Neural progenitor cell (in vitro differentiated cells): ENCODE data around the gene CACNA1D. TPM values are rescaled to one million over a fixed set of nuclear protein-coding genes. Genes with fewer than 3 reads are reported as not detected.

Experiments
- DNase-seq: peaks from one replicate; pipeline ENCODE4 v3.0.0-alpha.2; 2016; ENCODE audit warnings: low spot score
- H2AFZ ChIP-seq: fragments of 200-600 bp; sonication (generic); replicated peaks from 2 replicates; pipeline ENCODE4 v1.6.1; 2016; ENCODE audit warnings: antibody characterized with exemption
- H3F3A ChIP-seq: fragments of 200-600 bp; sonication (generic); 2 replicates; pipeline ENCODE4 v1.6.1; 2016; ENCODE audit warnings: antibody characterized with exemption, low read depth
- H3K27ac ChIP-seq: fragments of 200-600 bp; sonication (generic); 2 replicates; pipeline ENCODE4 v1.5.1; 2016; ENCODE audit warnings: mild to moderate bottlenecking
- H3K27me3 ChIP-seq: fragments of 200-600 bp; sonication (generic); 2 replicates; pipeline ENCODE4 v1.6.1; 2016; ENCODE audit warnings: mild to moderate bottlenecking, moderate library complexity
- H3K36me3 ChIP-seq: fragments of 200-600 bp; sonication (generic); 2 replicates; pipeline ENCODE4 v1.5.1; 2016
- H3K4me1 ChIP-seq: fragments of 200-600 bp; sonication (generic); 2 replicates; pipeline ENCODE4 v1.6.1; 2016; ENCODE audit warnings: mixed run types
- H3K4me2 ChIP-seq: fragments of 200-600 bp; sonication (generic); 2 replicates; pipeline ENCODE4 v1.6.1; 2016
- H3K4me3 ChIP-seq: fragments of 200-600 bp; sonication (generic); 2 replicates; pipeline ENCODE4 v1.5.1; 2016
- H3K79me2 ChIP-seq: fragments of 200-600 bp; sonication (generic); 2 replicates; pipeline ENCODE4 v1.6.1; 2016; ENCODE audit warnings: low read depth
- H3K9ac ChIP-seq: fragments of 200-600 bp; sonication (generic); 2 replicates; pipeline ENCODE4 v1.6.1; 2016
- H3K9me3 ChIP-seq: fragments of 200-600 bp; sonication (generic); 2 replicates; pipeline ENCODE4 v1.5.1; 2016; ENCODE audit warnings: low read depth
- H4K20me1 ChIP-seq: fragments of 200-600 bp; sonication (generic); 2 replicates; pipeline ENCODE4 v1.6.1; 2016; ENCODE audit warnings: low read depth
- H3K27ac Mint-ChIP-seq: 3 replicates; pipeline ENCODE4 v1.8.0; 2021; ENCODE audit warnings: mixed read lengths
- H3K27me3 Mint-ChIP-seq: 2 replicates; pipeline ENCODE4 v1.8.0; 2022; ENCODE audit warnings: low read depth, mild to moderate bottlenecking, inconsistent platforms, moderate library complexity, mixed read lengths; ENCODE audit not compliant: insufficient read depth
- H3K36me3 Mint-ChIP-seq: 3 replicates; pipeline ENCODE4 v1.8.0; 2021; ENCODE audit warnings: mixed read lengths
- H3K4me1 Mint-ChIP-seq: 3 replicates; pipeline ENCODE4 v1.8.0; 2021; ENCODE audit warnings: mixed read lengths
- H3K4me3 Mint-ChIP-seq: 3 replicates; pipeline ENCODE4 v1.8.0; 2021; ENCODE audit warnings: mild to moderate bottlenecking, moderate library complexity, mixed read lengths
- H3K9me3 Mint-ChIP-seq: 3 replicates; pipeline ENCODE4 v1.8.0; 2020; ENCODE audit warnings: mixed read lengths
- CTCF ChIP-seq: fragments of 200-600 bp; sonication (generic); IDR thresholded peaks from 2 replicates; pipeline ENCODE4 v1.5.1; 2017; ENCODE audit warnings: antibody characterized with exemption, mild to moderate bottlenecking
- EZH2 ChIP-seq: fragments of 200-600 bp; sonication (generic); IDR thresholded peaks from 2 replicates; pipeline ENCODE4 v1.6.1; 2017; ENCODE audit warnings: antibody characterized with exemption, mild to moderate bottlenecking, moderate library complexity
- EZH2phosphoT487 ChIP-seq: fragments of 200-600 bp; sonication (generic); IDR thresholded peaks from 2 replicates; pipeline ENCODE4 v1.6.1; 2017; ENCODE audit warnings: antibody characterized with exemption
- total RNA-seq: library from RNA; depleted of rRNA; stranded (reverse); fragments of >200 nt; gene quantifications from 2 replicates; pipeline ENCODE4 v1.2.3, GENCODE V29; 2015; ENCODE audit warnings: low replicate concordance

The CACNA1D gene
- total RNA-seq, 1 donor from 2014 or later = 4.7 TPM

GRCh38 chr3:53646723-53647122 is 152.3 kb downstream of the CACNA1D start:
- Histone ChIP-seq H3K4me3 (no peak overlapping the region), H2AFZ (no peak overlapping the region), H3K4me1 (no peaks in the 10 kb centered on the region), H3K79me2 (no peaks in the 10 kb centered on the region), H3K9ac (no peak overlapping the region), H3K36me3 (no peaks in the 10 kb centered on the region), H3K27me3 (no peaks in the 10 kb centered on the region), H3K9me3 (no peaks in the 10 kb centered on the region), H4K20me1 (no peaks in the 10 kb centered on the region), H3F3A (no peaks in the 10 kb centered on the region), H3K4me2 (no peak overlapping the region), H3K27ac (no peak overlapping the region)
- H3K27me3 Mint-ChIP-seq = peaks cover 2% of the 10 kb centered on the region
- H3K9me3 Mint-ChIP-seq = no peaks in the 10 kb centered on the region
- no peaks in the 10 kb centered on the region for H3K36me3 Mint-ChIP-seq
- no peaks in the 10 kb centered on the region for H3K4me1 Mint-ChIP-seq
- no peak for TF ChIP-seq CTCF
- TF ChIP-seq EZH2phosphoT487 = no peak
- no peak for TF ChIP-seq EZH2
- no peak for DNase-seq
- H3K4me3 Mint-ChIP-seq = no peak overlapping the region
- H3K27ac Mint-ChIP-seq = no peak overlapping the region

GRCh38 chr3:53649816-53650215 is 155.4 kb downstream of the CACNA1D start:
- Histone ChIP-seq H3K4me3 (no peak overlapping the region), H3F3A (no peaks in the 10 kb centered on the region), H3K9me3 (no peaks in the 10 kb centered on the region), H3K27me3 (no peaks in the 10 kb centered on the region), H2AFZ (no peak overlapping the region), H3K79me2 (no peaks in the 10 kb centered on the region), H3K4me2 (no peak overlapping the region), H3K4me1 (no peaks in the 10 kb centered on the region), H3K27ac (no peak overlapping the region), H4K20me1 (no peaks in the 10 kb centered on the region), H3K9ac (no peak overlapping the region), H3K36me3 (no peaks in the 10 kb centered on the region)
- no peak for TF ChIP-seq EZH2phosphoT487
- no peak for TF ChIP-seq EZH2
- TF ChIP-seq CTCF = no peak
- Mint-ChIP-seq H3K4me3 (no peak overlapping the region), H3K27ac (no peak overlapping the region), H3K9me3 (peaks cover 5% of the 10 kb centered on the region), H3K4me1 (no peaks in the 10 kb centered on the region), H3K36me3 (no peaks in the 10 kb centered on the region), H3K27me3 (peaks cover 2% of the 10 kb centered on the region)
- DNase-seq = no peak

GRCh38 chr3:53650424-53650823 is 156.0 kb downstream of the CACNA1D start:
- Histone ChIP-seq H3K79me2 (no peaks in the 10 kb centered on the region), H3K4me2 (no peak overlapping the region), H2AFZ (no peak overlapping the region), H3K27ac (no peak overlapping the region), H3K27me3 (no peaks in the 10 kb centered on the region), H3K4me3 (no peak overlapping the region), H3F3A (no peaks in the 10 kb centered on the region), H3K9me3 (no peaks in the 10 kb centered on the region), H4K20me1 (no peaks in the 10 kb centered on the region), H3K9ac (no peak overlapping the region), H3K4me1 (no peaks in the 10 kb centered on the region), H3K36me3 (no peaks in the 10 kb centered on the region)
- Mint-ChIP-seq H3K27me3 (peaks cover 2% of the 10 kb centered on the region), H3K4me1 (no peaks in the 10 kb centered on the region), H3K36me3 (no peaks in the 10 kb centered on the region), H3K9me3 (peaks cover 5% of the 10 kb centered on the region), H3K27ac (no peak overlapping the region), H3K4me3 (no peak overlapping the region)
- no peak for TF ChIP-seq EZH2phosphoT487
- no peak for TF ChIP-seq EZH2
- TF ChIP-seq CTCF = no peak
- DNase-seq = no peak
